Stimulated activated naive CD8-positive, alpha-beta T cell treated with anti-CD3 and anti-CD28 coated beads, Interleukin-15, Interleukin-2, amounts not matched to agents 100 ng/mL and 50 ng/mL, for 24 hours (primary cell): ENCODE results near the gene ARHGAP26.

ENCODE experiments used
- H3K27ac Mint-ChIP-seq: one replicate; pipeline ENCODE4 v1.8.0; 2021; ENCODE audit warnings: mild to moderate bottlenecking, mixed read lengths
- H3K27me3 Mint-ChIP-seq: one replicate; pipeline ENCODE4 v1.8.0; 2021; ENCODE audit warnings: mixed read lengths
- H3K36me3 Mint-ChIP-seq: one replicate; pipeline ENCODE4 v1.8.0; 2021; ENCODE audit warnings: low read depth, mixed read lengths
- H3K4me1 Mint-ChIP-seq: one replicate; pipeline ENCODE4 v1.8.0; 2021; ENCODE audit warnings: low read depth, mixed read lengths
- H3K4me3 Mint-ChIP-seq: one replicate; pipeline ENCODE4 v1.8.0; 2021; ENCODE audit warnings: mild to moderate bottlenecking, mixed read lengths
- H3K9me3 Mint-ChIP-seq: one replicate; pipeline ENCODE4 v1.8.0; 2021; ENCODE audit warnings: mixed read lengths

The ARHGAP26 gene

GRCh38 chr5:142789206-142789605 lies 19.0 kb downstream of the ARHGAP26 start:
- no peak overlapping the region for H3K4me3 Mint-ChIP-seq
- peaks cover 3% of the 10 kb centered on the region for H3K36me3 Mint-ChIP-seq
- no peaks in the 10 kb centered on the region for H3K9me3 Mint-ChIP-seq
- peaks cover 41% of the 10 kb centered on the region for H3K4me1 Mint-ChIP-seq
- H3K27ac Mint-ChIP-seq: no peak overlapping the region
- no peaks in the 10 kb centered on the region for H3K27me3 Mint-ChIP-seq

- Mint-ChIP-seq H3K4me1 (peaks cover 41% of the 10 kb centered on the region), H3K4me3 (no peak overlapping the region), H3K36me3 (no peaks in the 10 kb centered on the region), H3K9me3 (no peaks in the 10 kb centered on the region), H3K27me3 (no peaks in the 10 kb centered on the region), H3K27ac (no peak overlapping the region)
These were observed 22.1 kb downstream of the ARHGAP26 start for GRCh38 chr5:142792012-142792864.

GRCh38 chr5:142792865-142793232 lies 22.7 kb downstream of the ARHGAP26 start:
- Mint-ChIP-seq H3K4me1 (peaks cover 45% of the 10 kb centered on the region), H3K36me3 (no peaks in the 10 kb centered on the region), H3K9me3 (no peaks in the 10 kb centered on the region), H3K27ac (no peak overlapping the region), H3K4me3 (no peak overlapping the region), H3K27me3 (no peaks in the 10 kb centered on the region)

- H3K9me3 Mint-ChIP-seq: no peaks in the 10 kb centered on the region
- no peaks in the 10 kb centered on the region for H3K27me3 Mint-ChIP-seq
- no peak overlapping the region for H3K4me3 Mint-ChIP-seq
- H3K27ac Mint-ChIP-seq: no peak overlapping the region
- H3K36me3 Mint-ChIP-seq: no peaks in the 10 kb centered on the region
- peaks cover 58% of the 10 kb centered on the region for H3K4me1 Mint-ChIP-seq
These were observed 24.4 kb downstream of the ARHGAP26 start for GRCh38 chr5:142794537-142794936.

GRCh38 chr5:142795251-142795650 lies 25.1 kb downstream of the ARHGAP26 start:
- H3K4me1 Mint-ChIP-seq: peaks cover 65% of the 10 kb centered on the region
- no peaks in the 10 kb centered on the region for H3K36me3 Mint-ChIP-seq
- H3K4me3 Mint-ChIP-seq: no peak overlapping the region

GRCh38 chr5:142796492-142797109 lies 26.4 kb downstream of the ARHGAP26 start:
- no peaks in the 10 kb centered on the region for H3K27me3 Mint-ChIP-seq
- H3K27ac Mint-ChIP-seq: no peak overlapping the region
- H3K4me3 Mint-ChIP-seq: no peak overlapping the region
- no peaks in the 10 kb centered on the region for H3K9me3 Mint-ChIP-seq
- peaks cover 79% of the 10 kb centered on the region for H3K4me1 Mint-ChIP-seq
- H3K36me3 Mint-ChIP-seq: no peaks in the 10 kb centered on the region

More at GRCh38 chr5:142795251-142795650, 25.1 kb downstream of the ARHGAP26 start:
- Mint-ChIP-seq H3K27me3 (no peaks in the 10 kb centered on the region), H3K27ac (peak overlapping the region; percentile 51), H3K9me3 (no peaks in the 10 kb centered on the region)

GRCh38 chr5:142797420-142797819 lies 27.2 kb downstream of the ARHGAP26 start:
- no peak overlapping the region for H3K4me3 Mint-ChIP-seq
- no peaks in the 10 kb centered on the region for H3K9me3 Mint-ChIP-seq
- peaks cover 87% of the 10 kb centered on the region for H3K4me1 Mint-ChIP-seq
- no peaks in the 10 kb centered on the region for H3K36me3 Mint-ChIP-seq
- H3K27ac Mint-ChIP-seq: no peak overlapping the region
- H3K27me3 Mint-ChIP-seq: no peaks in the 10 kb centered on the region

- Mint-ChIP-seq H3K9me3 (no peaks in the 10 kb centered on the region), H3K36me3 (no peaks in the 10 kb centered on the region), H3K27me3 (no peaks in the 10 kb centered on the region), H3K4me1 (peaks cover 83% of the 10 kb centered on the region), H3K27ac (peak overlapping the region; percentile 64), H3K4me3 (peak overlapping the region; percentile 22)
These were observed 28.1 kb downstream of the ARHGAP26 start for GRCh38 chr5:142798099-142798770.

- H3K4me3 Mint-ChIP-seq: peak overlapping the region; percentile 77
These were observed 30.8 kb downstream of the ARHGAP26 start for GRCh38 chr5:142800776-142801494.

GRCh38 chr5:142801495-142801871 lies 31.3 kb downstream of the ARHGAP26 start:
- Mint-ChIP-seq H3K4me3 (peak overlapping the region; percentile 77), H3K27ac (peak overlapping the region; percentile 94), H3K36me3 (no peaks in the 10 kb centered on the region), H3K27me3 (no peaks in the 10 kb centered on the region), H3K4me1 (peaks cover 60% of the 10 kb centered on the region), H3K9me3 (no peaks in the 10 kb centered on the region)

More at GRCh38 chr5:142800776-142801494, 30.8 kb downstream of the ARHGAP26 start:
- peak overlapping the region; percentile 94 for H3K27ac Mint-ChIP-seq
- H3K9me3 Mint-ChIP-seq: no peaks in the 10 kb centered on the region
- peaks cover 66% of the 10 kb centered on the region for H3K4me1 Mint-ChIP-seq
- no peaks in the 10 kb centered on the region for H3K36me3 Mint-ChIP-seq
- H3K27me3 Mint-ChIP-seq: no peaks in the 10 kb centered on the region

- Mint-ChIP-seq H3K36me3 (no peaks in the 10 kb centered on the region), H3K27me3 (no peaks in the 10 kb centered on the region), H3K9me3 (no peaks in the 10 kb centered on the region), H3K4me3 (no peak overlapping the region), H3K4me1 (peaks cover 44% of the 10 kb centered on the region), H3K27ac (no peak overlapping the region)
These were observed 33.4 kb downstream of the ARHGAP26 start for GRCh38 chr5:142803428-142804125.

GRCh38 chr5:142805339-142805738 lies 35.2 kb downstream of the ARHGAP26 start:
- Mint-ChIP-seq H3K4me1 (peaks cover 39% of the 10 kb centered on the region), H3K27me3 (no peaks in the 10 kb centered on the region), H3K4me3 (no peak overlapping the region), H3K36me3 (no peaks in the 10 kb centered on the region), H3K9me3 (no peaks in the 10 kb centered on the region), H3K27ac (no peak overlapping the region)

GRCh38 chr5:142806841-142807267 lies 36.7 kb downstream of the ARHGAP26 start:
- Mint-ChIP-seq H3K36me3 (no peaks in the 10 kb centered on the region), H3K4me3 (no peak overlapping the region), H3K27ac (no peak overlapping the region), H3K27me3 (no peaks in the 10 kb centered on the region), H3K4me1 (peaks cover 26% of the 10 kb centered on the region), H3K9me3 (no peaks in the 10 kb centered on the region)

- no peak overlapping the region for H3K27ac Mint-ChIP-seq
These were observed 37.3 kb downstream of the ARHGAP26 start for GRCh38 chr5:142807372-142807911.

More at GRCh38 chr5:142807372-142807911, 37.3 kb downstream of the ARHGAP26 start:
- H3K4me1 Mint-ChIP-seq: peaks cover 23% of the 10 kb centered on the region
- no peaks in the 10 kb centered on the region for H3K9me3 Mint-ChIP-seq
- no peak overlapping the region for H3K4me3 Mint-ChIP-seq
- H3K36me3 Mint-ChIP-seq: no peaks in the 10 kb centered on the region
- H3K27me3 Mint-ChIP-seq: no peaks in the 10 kb centered on the region
